Hematopoietic multipotent progenitor cell treated with erythropoietin and hydrocortisone succinate and interleukin-3 and kit ligand, for 4 days (in vitro differentiated cells): ENCODE data around the gene RPS21.
A peak's percentile ranks its signal among the peaks of the same experiment; 100 is the strongest.

ENCODE experiments used
- DNase-seq: peaks from one replicate; pipeline ENCODE4 v3.0.0-alpha.2; 2015

Gene RPS21

DNA sequence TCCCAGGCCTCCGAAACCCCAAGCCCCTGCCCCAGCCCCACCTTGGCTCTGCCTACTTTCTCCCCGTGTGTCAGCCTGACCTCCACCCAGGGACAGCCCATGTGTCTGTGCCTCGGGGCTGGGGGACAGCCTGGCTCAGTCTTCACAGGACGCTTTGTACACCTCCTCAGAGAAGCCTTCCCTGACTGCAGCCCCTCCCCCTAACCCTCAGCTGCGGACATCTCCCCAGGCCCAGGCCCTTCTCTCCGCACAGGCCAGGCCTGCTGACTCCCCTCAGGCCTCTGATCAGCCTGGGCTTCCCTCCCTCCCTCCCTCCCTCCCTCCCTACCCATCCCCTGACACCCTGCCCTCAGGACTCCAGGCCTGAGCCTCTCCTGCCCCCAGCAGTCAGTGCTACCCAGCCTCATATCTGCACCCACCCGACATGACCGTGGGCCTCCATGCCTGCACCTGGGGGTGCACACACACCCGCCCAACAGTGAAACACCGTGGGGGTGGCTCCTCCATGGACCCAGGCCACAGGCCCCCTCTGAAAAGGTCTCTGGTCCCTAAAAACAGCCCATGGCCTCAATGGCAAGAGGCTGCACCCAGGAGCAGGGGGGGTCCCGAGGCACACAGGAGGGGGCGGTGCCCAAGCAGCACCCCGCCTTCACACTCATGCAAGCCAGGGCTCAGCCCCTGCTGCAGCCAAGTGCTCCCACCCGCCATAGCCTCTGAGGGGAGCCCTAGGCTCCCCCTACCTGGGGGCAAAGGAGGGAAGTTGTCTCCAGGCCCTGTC, 32.7 kb upstream of the RPS21 start:
- DNase-seq: no peak

DNA sequence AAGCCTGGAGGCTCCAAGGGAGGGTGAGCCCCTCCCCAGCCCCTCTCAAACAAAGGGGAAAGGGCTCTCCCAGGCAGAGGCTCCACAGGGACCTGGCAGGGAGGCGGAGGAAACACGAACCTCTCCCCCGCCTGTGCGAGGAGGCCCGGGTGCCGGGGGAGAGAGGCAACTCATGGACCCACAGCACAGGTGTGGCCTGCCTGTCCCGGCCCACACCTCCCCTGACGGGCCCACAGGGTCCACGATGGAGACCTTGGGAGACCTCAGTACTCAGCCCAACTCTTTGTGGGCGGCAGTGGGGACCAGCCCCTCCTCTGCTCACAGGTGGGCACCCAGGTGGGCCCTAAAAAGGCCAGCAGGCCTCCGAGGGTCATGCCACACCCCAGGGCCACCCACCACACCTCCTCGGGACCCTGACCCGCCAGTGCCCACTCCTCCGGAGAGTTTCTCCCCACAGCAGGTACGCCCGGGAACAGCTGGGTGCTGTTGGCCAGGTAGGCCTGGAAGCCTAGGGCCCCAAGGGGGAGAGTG, 32.0 kb upstream of the RPS21 start:
- DNase-seq: no peak

DNA sequence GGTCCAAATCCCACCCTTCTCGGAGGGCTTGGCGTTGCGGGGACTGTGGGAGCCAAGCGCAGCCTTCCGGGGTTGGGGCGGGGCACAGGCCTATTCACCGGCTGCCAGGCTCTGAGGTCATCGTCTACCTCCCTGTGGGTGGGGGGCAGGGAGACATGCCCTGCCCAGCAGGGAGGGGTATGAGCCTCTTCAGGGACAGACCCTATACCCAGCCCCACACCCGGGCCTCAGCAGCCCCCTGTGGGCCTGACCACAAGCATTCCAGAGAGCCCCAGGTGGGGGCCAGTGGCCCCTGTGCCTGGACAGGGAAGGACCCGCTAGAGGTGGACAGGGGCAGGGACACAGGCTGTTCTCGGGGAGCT, 31.4 kb upstream of the RPS21 start:
- DNase-seq: no peak

DNA sequence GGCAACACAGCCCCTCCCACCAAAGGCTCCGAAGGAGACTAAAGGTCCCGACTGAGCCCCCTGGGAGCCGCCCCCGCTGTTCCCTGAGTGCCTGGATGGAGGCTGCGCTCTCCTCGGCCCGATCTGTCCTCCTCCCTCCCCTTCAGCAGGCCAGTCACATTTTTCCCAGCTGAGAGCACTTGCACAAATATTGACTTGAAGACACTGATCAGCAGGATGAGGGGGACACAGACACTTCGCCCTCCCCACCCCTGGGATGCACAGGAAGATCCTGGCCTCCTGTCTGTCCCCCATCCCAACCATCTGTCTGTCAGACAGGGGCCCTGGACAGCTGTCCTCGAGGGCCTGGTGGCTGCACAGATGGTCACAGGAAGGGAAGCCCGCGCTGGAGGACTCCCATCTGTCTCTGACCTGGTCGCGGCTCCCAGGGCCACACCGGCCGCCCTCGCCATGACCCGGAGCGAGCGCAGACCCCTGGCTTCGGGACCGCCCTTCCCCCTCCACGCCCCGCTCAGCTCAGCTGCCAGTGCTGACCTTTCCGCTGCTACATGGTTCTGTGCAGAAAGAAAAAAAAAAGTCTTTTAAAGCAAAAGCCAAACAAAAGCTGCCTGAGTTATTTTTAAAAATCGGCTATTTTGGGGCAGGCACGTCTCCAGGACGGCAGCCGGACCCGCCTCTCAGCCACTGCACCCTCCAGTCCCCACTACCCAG, 30.9 kb upstream of the RPS21 start:
- no peak for DNase-seq

DNA sequence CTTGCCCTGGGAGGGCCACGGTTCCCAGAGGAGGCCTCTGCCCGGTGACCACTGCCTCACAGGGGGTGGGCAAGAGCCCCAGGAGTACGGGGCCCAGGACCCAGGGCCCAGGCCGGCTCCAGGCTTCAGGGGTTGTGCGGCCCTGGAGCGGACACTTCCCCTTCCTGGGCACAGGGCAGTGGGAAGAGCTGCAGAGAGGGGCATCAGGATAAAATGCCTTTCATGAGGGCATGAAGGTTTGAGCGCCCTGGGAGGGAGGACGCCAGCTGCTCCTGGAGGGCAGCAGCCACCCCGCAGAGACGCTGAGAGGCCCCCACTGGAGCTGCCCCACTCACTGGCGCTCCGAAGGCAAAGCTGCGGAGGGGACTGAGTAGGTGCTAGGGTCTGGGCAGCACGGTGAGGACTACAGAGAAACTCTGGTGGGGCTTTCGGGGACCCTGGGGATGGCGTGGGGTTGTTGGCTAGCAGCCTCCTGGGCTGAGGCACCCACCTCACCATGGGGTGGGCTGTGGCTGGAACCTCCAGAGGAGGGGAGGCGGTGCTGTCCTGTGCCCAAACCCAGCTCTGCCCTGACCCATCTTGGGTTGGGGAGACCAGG, 30.2 kb upstream of the RPS21 start:
- DNase-seq: no peak

DNA sequence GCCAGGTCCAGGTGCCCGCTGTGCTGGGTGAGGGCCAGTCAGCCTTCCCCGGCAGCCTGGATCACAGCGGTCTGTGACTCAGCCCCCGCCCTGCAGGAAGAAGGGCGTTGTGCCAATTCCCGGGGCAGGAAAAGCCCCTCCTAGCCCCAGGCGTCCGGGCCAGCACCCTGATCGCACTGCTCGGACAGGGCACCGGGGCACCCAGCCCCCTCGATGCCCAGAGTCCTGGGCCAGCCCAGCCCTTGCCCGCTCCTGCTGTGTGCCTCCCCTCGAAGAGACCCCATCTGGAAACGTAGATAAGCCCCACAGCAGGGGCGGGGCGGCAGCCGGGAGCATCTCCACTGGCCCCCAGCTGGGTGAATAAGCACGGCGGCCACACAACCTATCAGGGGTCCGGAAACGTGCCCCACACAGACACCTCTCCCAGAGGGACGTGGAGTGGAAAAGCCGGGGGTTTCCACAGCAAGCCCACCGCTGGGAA, 29.7 kb upstream of the RPS21 start:
- peak; percentile 94 for DNase-seq

DNA sequence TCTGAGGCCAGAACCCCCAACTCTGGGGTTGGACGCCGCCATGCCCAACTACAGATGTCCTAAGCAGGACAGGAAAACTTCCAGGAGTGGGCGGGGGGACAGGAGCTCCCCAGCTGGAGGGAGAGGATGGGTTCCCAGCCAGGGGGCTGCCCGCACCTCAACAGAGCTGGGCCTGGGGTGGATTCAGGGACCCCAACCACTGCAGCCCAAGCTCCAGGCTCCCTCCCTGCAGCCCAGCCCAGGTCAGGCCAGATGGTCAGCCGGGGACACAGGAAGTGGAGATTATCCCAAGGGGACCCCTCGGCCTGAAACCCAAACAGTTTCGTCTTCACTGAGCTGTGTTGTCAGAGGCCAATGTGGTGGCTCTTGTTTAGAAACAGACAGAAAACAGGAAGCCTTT, 29.2 kb upstream of the RPS21 start:
- DNase-seq: no peak

DNA sequence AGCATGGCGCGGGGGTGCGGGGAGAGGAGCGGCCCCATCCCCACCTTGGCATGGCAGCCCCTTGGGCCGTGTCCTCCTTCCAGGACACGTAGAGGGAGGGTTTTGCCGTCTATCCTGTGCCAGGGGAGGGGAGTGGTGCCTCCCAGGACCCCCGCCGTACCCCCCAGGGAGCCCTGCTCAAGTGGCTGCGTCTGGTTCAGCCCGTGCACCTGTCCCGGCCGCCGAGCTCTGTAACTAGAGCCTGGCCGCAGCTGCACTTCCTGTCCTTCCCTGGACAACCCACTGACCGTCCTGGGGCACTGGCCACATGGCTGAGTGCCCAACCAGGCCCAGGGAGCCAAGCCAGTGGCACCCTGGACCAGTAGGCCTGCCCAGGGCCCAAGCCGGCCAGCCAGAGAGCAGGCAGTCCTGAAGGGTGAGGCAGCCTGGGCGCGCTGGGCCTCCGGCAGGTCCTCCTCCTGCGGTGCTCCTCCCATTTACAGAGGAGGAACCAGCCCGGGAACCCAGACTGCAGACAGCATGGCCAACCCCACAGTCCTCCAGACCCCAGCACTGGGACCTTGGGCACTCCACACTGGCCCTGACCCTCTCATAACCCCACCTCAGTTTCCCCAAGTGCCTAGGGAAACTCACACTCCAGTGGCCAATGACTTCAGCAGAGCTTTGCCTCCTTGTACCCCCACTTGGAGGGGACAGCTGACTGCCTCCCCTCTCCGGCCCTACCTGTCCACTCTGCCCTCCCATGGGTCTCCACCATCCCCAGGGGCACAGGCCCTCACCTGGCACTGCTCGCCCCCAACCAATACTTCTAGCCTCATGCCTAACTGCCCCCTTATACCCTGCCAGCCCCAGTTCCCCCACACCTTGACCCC, 28.5 kb upstream of the RPS21 start:
- peak; percentile 54 for DNase-seq

DNA sequence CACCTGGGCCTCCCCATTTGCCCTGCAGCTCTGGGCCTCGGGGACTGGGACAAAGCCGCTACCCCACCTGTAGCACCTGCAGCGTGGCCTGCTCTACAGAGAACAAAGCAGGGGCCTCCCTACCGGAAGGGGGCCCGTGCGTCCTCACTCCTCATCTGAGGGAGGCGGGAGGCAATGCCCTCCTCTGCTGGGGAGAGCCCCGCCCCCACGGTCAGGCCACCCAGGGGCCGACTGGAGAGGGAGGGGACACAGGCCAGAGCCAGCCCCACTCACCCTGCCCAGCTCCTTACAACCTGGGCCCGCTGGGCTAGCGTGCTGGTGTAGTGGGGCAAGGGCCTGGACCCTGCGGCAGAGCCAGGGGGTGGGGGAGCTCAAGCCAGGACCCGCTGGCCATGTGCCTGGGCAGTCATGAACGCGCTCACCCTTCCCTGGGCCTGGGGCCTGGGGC, 27.8 kb upstream of the RPS21 start:
- no peak for DNase-seq

DNA sequence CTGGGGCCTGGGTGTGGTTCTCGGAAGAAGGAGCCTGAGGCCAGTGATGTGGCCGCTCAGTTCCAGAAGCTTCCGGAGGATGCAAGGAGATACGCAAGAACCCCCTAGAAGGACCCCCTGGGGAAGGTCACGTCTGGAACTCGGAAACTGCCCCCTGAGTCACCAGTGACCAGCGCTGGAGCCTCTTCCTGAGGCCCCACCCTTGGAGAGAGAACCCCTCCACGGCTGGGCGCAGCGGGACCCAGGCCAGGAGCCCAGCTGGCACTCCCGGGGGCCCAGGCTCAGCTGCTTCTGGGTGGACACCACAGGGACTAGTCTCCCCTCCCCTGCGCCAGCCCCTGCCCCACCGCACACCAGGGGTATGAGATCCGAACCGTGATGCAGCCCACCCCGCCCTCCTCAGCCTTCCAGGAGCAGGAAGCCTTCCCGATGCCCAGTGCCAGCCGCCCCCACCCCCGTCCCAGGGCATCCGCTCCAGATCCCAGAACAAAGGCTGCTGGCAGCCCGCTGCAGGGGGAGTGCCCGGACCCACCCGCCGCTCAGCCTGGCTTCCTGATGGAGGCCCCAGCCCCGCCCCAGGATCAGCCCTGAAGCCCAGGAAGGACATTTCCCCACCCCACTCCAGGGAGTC, 27.3 kb upstream of the RPS21 start:
- no peak for DNase-seq

DNA sequence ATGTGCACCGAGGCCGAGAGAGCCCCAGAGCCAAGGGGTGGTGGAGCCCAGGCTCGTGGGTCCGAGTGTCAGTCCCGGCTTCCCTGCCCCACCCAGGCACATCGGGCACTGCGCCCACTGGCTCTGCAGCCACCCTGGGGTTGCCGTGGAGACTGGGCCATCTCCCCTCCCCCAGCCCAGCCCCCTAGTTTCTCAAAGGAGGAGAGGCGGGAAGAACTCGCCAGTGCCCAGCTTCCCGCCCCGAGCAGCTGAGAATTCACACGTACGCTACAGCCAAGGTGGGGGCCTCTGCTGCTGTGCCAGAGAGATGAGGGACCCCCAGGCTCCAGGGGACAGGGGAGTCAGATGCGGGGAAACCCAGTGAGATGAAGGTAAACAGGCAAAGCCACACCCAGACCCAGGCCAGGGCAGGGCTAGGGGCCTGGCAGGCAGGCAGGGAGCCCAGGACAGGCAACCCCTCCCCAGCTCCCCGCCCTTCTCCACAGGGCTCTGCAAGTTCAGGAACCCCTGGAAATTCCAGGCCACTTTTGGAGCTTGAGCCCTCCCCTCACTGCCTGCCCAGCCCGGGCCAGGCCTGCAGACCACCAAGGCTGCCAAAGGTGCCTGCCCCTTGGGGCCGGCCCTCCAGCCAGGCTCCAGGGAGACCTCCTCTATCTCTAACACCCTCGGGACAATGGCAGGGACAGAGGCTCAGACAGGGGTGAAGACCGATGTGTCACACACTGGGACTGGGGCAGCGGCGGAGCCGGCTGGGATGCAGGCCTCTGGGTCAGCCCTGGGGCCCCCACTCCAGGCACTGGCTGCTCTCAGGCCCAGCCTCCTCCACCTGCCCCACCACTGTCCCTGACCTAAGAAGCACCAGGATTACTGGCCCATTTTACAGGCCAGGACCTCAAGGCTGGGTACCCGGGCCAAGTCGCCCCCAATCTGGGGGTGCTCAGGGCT, 25.8 kb upstream of the RPS21 start:
- no peak for DNase-seq

DNA sequence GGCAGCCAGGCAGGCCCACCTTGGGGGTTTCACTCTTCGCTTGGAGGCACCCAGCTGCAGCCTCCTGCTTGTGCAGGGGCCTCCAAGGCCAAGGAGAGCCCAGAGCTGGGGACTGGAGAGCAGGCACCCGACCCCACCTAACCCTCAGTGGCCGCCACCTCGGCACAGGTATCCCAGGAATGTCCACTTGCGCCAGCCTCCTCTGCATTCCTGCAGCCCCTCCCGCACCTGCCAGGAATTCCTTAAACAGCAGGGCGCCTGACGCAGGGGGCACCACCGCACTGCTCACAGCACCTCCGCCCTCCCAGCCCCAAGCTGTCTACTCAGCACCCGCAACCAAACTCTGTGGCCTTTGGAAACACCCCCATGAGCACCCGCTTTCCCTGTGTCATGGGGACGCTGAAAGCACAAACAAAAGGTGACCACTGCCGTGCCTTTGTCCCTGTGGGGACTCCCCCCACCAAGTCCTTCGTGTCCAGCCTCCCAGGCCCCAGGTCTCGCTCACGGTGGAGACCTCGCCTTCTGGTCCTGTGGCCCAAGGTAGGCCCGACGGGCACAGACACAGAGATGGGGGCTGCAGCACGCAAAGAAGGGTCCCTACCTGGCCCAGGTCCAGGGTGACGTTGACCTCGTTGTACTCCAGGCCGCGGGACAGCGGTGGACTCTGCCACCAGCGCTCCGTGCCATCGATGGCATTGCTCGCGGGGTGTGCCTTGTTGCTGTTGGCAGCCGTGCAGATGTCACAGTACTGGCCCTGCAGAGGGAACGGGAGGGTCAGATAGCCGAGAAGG, 24.9 kb upstream of the RPS21 start:
- DNase-seq: no peak

DNA sequence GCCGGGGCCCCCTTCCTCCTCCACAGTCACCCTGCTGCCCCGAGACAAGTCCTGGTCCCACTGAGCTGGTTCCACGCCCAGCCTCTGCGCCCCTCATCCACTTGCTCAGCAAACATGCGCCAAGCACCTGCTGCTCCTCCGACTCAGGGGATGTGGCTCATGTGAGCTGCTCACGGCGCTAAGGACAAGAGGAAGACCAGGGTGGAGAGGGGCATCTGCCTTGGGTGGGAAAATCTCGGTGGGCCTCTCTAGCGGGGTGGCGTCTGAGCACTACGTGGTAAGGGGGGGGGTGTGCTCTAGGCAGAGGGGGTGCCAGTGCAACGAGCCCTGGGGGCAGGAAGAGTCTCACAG, 24.3 kb upstream of the RPS21 start:
- no peak for DNase-seq

DNA sequence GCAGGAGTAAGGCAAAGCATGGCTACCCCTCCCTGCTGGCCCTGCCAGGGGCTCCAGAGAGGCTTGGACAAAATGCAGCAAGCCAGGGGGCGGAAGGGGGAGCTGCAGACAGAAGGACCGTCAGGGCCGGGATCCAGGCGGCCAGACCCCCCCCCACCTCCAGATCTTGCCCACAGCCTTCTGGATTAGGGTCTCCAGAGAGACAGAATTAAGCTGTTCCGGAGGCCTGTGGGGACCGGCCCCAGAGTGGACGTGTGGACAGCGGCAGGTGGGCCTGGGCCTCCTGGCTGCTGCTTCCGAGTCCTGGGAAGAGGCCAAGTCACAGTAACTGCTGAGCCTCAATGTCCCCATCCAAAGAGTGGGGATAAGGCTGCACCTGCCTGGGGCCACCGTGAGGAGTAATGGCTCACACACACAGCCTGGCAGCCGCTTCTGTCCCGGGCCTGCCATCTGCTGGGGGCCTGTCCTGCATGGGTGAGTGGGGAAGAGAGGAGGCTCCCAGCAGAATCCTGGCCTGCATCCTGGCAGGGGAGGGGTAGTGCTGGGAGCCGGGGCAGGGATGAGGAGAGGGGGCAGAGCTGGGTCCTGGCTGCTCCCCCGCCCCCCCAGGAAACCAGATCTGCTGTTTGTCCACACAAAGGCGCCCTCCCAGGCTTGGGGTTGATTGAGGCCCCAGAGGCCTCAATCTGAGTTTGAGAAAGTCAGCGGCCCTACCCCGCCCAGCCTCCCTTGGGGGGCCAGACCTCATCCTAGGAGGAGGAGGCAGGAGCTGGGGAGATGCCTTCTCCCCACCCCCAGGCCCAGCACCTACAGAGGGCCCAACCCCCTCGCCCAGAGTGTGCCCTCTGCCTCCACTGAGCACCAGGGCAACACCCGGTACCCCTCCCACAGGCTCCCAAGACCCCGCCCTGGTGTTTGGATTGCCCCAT, 23.6 kb upstream of the RPS21 start:
- DNase-seq: no peak

DNA sequence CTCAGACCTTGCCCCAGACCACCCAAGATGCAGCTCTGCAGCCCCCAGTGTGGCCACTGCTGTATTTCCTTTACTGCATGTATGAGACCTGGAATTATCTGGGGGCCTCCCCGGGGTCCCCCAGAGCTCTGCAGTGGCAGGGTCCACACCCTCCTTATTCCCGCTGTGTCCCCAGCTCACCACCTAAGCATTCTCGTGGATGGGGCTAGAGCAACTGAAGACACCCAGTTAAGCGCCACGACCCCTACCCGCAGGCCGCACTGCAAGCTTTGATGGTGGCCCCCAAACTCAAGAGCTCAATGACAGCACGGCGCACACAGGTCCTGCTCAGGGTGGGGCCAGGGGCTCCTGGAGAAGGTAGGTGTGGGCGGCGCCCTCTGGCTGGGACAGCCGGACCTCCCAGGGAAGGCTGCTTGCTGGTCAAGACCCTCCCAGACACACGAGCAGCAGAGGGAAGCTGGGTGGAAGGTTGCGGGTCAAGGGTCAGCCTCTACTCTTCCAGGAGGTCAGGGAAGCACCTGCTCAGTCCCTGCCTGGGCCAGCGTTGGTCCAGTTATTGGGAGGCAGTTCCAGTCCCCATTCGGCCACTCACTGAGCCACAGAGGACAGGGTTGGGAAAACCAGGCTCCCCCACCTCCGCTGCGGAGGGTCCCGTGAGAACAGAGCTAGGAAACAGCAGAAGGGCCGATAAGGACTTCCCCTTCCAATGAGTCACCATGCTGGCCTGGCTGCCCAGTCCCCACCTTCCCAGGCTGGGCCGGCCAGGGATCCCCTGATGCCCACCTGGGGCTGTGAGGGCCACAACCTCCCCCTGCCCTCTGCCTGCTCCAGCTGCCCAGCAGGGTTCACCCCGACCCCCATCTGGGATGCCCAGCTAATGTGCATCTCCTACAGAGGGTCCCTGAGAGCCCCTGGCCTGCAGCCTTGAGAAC, 22.7 kb upstream of the RPS21 start:
- peak; percentile 41 for DNase-seq

DNA sequence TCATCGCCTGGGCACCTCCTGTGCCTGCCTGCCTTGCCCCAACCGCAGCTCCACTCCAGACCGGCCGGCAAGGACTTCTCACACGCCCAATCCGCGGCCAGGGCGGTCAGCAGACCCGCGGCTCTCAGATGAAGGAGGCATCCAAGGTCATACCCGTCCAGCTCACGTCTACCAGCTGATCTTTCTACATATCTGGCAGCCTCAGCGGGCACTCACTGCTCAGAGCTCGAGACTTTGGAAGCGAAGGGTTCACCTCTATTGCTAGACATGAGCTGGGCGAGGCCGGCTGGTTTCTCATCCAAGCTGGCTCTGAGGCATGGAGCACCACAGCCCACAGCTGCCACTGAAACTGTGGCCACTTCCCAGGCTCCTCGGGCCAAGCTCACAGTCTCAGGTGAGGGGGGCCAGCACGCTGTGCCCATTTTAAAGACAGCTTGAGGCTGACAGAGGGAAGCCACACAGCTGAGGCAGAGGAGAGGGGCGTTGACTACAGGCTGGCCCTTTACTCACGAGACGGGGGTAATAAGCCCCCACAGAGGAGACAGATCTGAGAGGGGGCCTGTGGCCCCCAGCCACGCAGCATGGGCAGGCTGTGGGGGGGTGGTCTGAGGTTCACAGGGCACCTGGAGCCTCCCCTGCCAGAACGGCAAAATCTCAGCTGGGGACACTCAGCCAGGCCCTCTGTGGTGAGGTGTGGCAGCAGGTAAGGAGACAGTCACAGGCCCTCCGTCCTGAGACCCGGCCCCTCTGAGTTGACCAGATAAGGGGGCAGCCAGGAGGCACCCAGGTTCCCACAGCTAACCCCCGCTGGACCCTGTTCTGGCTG, 21.8 kb upstream of the RPS21 start:
- no peak for DNase-seq

DNA sequence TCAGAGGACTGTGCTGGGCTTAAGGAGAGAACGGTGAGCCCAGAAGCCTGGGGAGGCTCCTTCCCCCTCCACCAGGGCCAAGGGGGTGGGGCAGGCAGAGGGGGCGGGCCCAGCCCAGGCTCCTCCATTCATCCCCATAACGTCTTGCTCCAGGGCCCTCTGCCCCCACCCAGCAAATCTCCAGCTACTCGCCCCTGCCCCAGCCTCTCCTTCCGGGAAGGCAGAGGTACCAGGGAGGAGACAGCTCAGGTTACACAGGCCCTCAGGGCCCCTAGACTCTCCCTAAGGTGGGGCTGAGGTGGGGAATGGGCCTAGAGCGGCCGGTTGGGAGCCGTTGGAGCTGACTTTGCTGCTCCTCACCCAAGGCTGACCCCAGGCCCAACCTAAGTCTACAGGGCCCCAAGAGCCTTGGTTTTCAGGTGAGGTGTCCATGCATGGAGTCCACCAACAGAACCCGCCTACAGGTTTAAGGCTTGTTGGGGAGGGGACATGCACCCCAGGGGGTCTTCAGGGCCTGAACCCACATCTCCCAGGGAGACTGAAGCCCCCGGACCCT, 21.0 kb upstream of the RPS21 start:
- DNase-seq: peak; percentile 44
